ENCODE results near the gene CNTNAP3.
"Not testable (repeated sequence)": the region's sequence is repeated elsewhere in the genome, so short reads cannot be mapped to it uniquely, and the experiment has no call there.

- not testable (repeated sequence) for TF ChIP-seq POLR2A (IDR thresholded peaks at IDR 0.05; ENCODE audit: low read length); ELK1 (IDR thresholded peaks at IDR 0.05; ENCODE audit: low read depth, low read length); SMC3 (IDR thresholded peaks at IDR 0.05); USF2 (IDR thresholded peaks at IDR 0.05); HDAC2 (IDR thresholded peaks at IDR 0.05); ZC3H11A (IDR thresholded peaks at IDR 0.05); CTCF (IDR thresholded peaks at IDR 0.05); JUN (IDR thresholded peaks at IDR 0.05); HMGXB4 (CRISPR knock-in tag; IDR thresholded peaks at IDR 0.05; ENCODE audit: borderline replicate concordance); REST (IDR thresholded peaks at IDR 0.05); MAFK (IDR thresholded peaks at IDR 0.05; ENCODE audit: partially characterized antibody); GATA3 (IDR thresholded peaks at IDR 0.05; ENCODE audit: borderline replicate concordance); CEBPB (IDR thresholded peaks at IDR 0.05)
Measured at GRCh38 chr9:39025911-39026588, 261.9 kb downstream of the CNTNAP3 start.

All from A549 (cell line).